Measurements from ENCODE around the gene TMEM132D. TPM values are rescaled to one million over a fixed set of nuclear protein-coding genes. Genes with fewer than 3 reads are reported as not detected.

Gene TMEM132D
- total RNA-seq, 1 donor from 2014 or later = 15.2 TPM

- H3K4me1 Mint-ChIP-seq (ENCODE audit: unreplicated experiment) = no peaks in the 10 kb centered on the region
- no peak for DNase-seq (ENCODE audit: extremely low spot score, unreplicated experiment)
- no peak for TF ChIP-seq CTCF (IDR thresholded peaks at IDR 0.05)
- H3K27me3 Mint-ChIP-seq (ENCODE audit: unreplicated experiment) = no peaks in the 10 kb centered on the region
- H3K36me3 Mint-ChIP-seq (ENCODE audit: unreplicated experiment) = peaks cover 4% of the 10 kb centered on the region
- H3K9me3 Mint-ChIP-seq (ENCODE audit: unreplicated experiment) = no peaks in the 10 kb centered on the region
- no peak overlapping the region for H3K4me3 Mint-ChIP-seq (ENCODE audit: unreplicated experiment)
- H3K27ac Mint-ChIP-seq (ENCODE audit: unreplicated experiment) = no peak overlapping the region
Measured at GRCh38 chr12:129152351-129153104, 751.3 kb downstream of the TMEM132D start.

GRCh38 chr12:129150721-129151120 lies 753.1 kb downstream of the TMEM132D start:
- Mint-ChIP-seq H3K4me3 (ENCODE audit: unreplicated experiment) (no peak overlapping the region), H3K36me3 (ENCODE audit: unreplicated experiment) (peaks cover 4% of the 10 kb centered on the region), H3K4me1 (ENCODE audit: unreplicated experiment) (no peaks in the 10 kb centered on the region), H3K27me3 (ENCODE audit: unreplicated experiment) (no peaks in the 10 kb centered on the region), H3K9me3 (ENCODE audit: unreplicated experiment) (peaks cover under 1% of the 10 kb centered on the region), H3K27ac (ENCODE audit: unreplicated experiment) (no peak overlapping the region)
- TF ChIP-seq CTCF (IDR thresholded peaks at IDR 0.05) = no peak
- no peak for DNase-seq (ENCODE audit: extremely low spot score, unreplicated experiment)

DNA sequence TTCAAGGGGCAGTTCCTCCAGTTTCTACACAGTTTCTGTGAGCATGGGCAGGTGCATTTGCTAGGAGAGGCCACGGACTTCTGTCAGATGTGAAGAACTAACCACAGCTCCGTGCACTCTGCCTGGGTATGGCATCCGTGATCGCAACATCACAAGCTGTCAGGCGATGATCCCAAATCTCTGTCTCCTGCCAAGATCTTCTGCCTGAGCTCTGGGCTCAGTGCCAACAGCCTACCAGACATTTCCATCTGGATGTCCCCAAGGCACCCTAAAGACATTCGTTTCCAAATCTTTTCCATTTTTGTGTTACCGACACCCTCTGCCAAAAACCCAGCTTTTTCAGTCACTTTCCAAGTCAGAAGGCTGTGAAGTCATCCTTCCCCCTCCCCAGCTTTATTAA lies 758.4 kb downstream of the TMEM132D start:
- H3K27me3 Mint-ChIP-seq (ENCODE audit: unreplicated experiment) = no peaks in the 10 kb centered on the region
- no peak for DNase-seq (ENCODE audit: extremely low spot score, unreplicated experiment)
- H3K9me3 Mint-ChIP-seq (ENCODE audit: unreplicated experiment) = peaks cover 9% of the 10 kb centered on the region
- no peak overlapping the region for H3K27ac Mint-ChIP-seq (ENCODE audit: unreplicated experiment)
- no peak overlapping the region for H3K4me3 Mint-ChIP-seq (ENCODE audit: unreplicated experiment)
- no peaks in the 10 kb centered on the region for H3K4me1 Mint-ChIP-seq (ENCODE audit: unreplicated experiment)
- H3K36me3 Mint-ChIP-seq (ENCODE audit: unreplicated experiment) = no peaks in the 10 kb centered on the region
- no peak for TF ChIP-seq CTCF (IDR thresholded peaks at IDR 0.05)

DNA sequence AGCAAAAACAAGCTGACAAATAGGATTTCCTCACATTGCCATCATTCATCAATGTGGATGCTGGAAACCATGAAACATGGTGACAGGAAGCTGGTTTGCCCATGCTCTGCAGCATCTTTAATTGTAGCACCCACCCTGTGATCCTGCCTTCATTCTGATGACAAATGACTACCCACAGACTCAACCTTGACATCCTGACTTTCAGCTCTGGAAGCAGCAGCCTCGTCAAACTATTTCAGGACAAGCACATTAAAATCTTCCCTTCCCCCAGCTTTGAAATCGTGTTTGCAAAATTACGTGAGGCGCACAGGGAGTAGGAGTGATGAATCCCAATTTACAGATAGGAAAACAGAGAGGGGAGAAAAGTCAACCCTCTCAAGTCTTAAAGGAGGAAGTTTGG lies 765.0 kb downstream of the TMEM132D start:
- Mint-ChIP-seq H3K36me3 (ENCODE audit: unreplicated experiment) (peaks cover 3% of the 10 kb centered on the region), H3K9me3 (ENCODE audit: unreplicated experiment) (no peaks in the 10 kb centered on the region), H3K27me3 (ENCODE audit: unreplicated experiment) (no peaks in the 10 kb centered on the region), H3K4me3 (ENCODE audit: unreplicated experiment) (no peak overlapping the region), H3K27ac (ENCODE audit: unreplicated experiment) (no peak overlapping the region), H3K4me1 (ENCODE audit: unreplicated experiment) (no peaks in the 10 kb centered on the region)
- no peak for DNase-seq (ENCODE audit: extremely low spot score, unreplicated experiment)
- no peak for TF ChIP-seq CTCF (IDR thresholded peaks at IDR 0.05)

- no peak for TF ChIP-seq CTCF (IDR thresholded peaks at IDR 0.05)
- peaks cover 7% of the 10 kb centered on the region for H3K9me3 Mint-ChIP-seq (ENCODE audit: unreplicated experiment)
- H3K27me3 Mint-ChIP-seq (ENCODE audit: unreplicated experiment) = no peaks in the 10 kb centered on the region
- DNase-seq (ENCODE audit: extremely low spot score, unreplicated experiment) = no peak
- no peaks in the 10 kb centered on the region for H3K4me1 Mint-ChIP-seq (ENCODE audit: unreplicated experiment)
- H3K27ac Mint-ChIP-seq (ENCODE audit: unreplicated experiment) = no peak overlapping the region
- peaks cover 3% of the 10 kb centered on the region for H3K36me3 Mint-ChIP-seq (ENCODE audit: unreplicated experiment)
- H3K4me3 Mint-ChIP-seq (ENCODE audit: unreplicated experiment) = no peak overlapping the region
Measured at GRCh38 chr12:129136694-129137325, 767.0 kb downstream of the TMEM132D start.
